Subcutaneous adipose tissue (tissue), 4 donors: ENCODE measurements around the gene SGMS1. TPM values are rescaled to one million over a fixed set of nuclear protein-coding genes. Genes with fewer than 3 reads are reported as not detected.

ENCODE experiments used
- total RNA-seq, 4 donors: library from RNA; depleted of rRNA; stranded (reverse); fragments of >200 nt; gene quantifications; one replicate each; pipeline ENCODE4 v1.1.0, GENCODE V29; 2016
- TF ChIP-seq, protein P1 (sequence below): fragments of 450-650 bp; IDR thresholded peaks from one replicate; pipeline ENCODE4 v1.5.1; 2016; ENCODE audit warnings: low read depth, mild to moderate bottlenecking, control low read depth, antibody characterized with exemption, moderate library complexity

SGMS1 gene
- total RNA-seq, 4 donors from 2014 or later, result 63.9 to 117 (median 87.4) TPM

DNA sequence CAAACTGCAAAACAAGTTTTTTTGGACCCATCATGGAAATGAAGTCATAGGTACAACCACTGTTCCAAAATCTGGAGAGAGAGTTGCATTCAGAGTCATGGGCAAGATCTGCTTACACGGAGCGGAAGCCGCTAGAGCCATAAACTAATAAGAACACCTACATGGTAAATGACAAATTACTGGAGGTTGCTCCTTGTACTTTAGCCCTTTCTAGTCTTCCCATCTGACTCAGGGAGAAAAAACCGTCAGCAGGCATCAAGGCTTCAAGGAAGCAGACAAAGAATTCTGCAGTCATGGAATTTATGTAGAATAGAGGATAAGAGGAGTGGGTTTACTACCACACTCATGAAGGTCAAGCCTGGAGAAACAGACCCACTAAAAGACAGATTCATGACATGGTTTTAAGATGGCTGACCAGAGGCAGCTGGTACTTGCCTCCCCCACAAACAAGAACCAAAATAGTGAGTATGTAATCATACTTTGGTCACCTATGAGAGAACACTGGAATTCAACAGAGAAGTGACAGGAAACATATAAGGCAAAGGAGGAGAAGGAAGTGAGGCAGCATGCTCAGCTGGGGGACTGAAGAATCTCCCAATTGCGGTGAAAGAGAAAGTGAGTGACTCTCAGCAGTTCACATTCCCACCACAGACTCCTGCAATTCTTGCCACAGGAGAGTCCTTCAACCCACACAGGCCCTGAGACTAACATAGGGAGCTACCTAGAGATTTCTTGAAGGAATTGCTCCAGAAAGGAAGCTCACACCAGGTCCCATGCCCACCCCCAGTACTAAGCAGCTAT is 330.0 kb downstream of the SGMS1 start:
- TF ChIP-seq, protein P1, sequence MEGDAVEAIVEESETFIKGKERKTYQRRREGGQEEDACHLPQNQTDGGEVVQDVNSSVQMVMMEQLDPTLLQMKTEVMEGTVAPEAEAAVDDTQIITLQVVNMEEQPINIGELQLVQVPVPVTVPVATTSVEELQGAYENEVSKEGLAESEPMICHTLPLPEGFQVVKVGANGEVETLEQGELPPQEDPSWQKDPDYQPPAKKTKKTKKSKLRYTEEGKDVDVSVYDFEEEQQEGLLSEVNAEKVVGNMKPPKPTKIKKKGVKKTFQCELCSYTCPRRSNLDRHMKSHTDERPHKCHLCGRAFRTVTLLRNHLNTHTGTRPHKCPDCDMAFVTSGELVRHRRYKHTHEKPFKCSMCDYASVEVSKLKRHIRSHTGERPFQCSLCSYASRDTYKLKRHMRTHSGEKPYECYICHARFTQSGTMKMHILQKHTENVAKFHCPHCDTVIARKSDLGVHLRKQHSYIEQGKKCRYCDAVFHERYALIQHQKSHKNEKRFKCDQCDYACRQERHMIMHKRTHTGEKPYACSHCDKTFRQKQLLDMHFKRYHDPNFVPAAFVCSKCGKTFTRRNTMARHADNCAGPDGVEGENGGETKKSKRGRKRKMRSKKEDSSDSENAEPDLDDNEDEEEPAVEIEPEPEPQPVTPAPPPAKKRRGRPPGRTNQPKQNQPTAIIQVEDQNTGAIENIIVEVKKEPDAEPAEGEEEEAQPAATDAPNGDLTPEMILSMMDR, result no peak

DNA sequence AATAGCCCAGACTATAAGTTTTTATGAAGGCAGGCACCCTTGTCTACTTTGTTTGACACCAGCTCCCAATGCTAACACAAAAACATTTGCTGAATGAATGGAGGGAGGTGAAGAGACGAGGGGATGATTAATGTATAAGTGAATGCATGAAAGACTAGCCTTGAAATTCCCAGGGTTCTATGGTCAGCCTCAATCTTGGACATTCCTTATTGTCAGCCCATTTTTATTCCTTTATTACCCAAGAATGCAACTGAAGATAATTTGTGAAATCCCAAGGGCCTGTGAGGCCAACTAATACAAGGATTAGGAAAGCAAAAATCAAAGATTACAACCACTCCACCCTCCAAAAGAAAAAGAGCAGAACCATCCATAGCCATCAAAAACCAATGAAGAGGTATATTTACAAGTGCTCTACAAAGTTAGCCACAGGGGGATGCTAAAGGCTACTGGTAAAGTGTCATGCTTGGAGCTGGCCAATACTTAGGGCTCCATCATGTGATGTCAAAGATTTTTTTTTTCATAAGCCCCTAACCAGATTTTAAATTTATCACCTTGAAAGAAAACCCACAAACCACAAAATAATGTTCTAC is 332.4 kb downstream of the SGMS1 start:
- TF ChIP-seq, protein P1, result no peak

DNA sequence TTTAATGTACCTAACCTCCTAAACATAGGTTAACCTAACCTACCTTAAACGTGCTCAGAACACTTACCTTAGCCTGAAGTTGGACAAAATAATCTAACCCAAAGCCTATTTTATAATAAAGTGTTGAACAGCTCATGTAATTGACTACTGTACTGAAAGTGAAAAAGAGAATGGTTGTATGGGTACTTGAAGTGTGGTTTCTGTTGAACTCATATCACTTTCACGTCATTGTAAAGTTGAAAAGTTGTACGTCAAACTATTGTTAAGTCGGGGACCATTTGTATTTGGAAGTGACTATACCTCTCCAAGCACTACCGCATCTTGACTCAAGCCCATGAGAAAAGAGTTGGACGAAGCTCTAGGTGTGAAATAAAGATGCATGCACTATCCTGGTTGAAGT is 334.6 kb downstream of the SGMS1 start:
- TF ChIP-seq, protein P1, result no peak

DNA sequence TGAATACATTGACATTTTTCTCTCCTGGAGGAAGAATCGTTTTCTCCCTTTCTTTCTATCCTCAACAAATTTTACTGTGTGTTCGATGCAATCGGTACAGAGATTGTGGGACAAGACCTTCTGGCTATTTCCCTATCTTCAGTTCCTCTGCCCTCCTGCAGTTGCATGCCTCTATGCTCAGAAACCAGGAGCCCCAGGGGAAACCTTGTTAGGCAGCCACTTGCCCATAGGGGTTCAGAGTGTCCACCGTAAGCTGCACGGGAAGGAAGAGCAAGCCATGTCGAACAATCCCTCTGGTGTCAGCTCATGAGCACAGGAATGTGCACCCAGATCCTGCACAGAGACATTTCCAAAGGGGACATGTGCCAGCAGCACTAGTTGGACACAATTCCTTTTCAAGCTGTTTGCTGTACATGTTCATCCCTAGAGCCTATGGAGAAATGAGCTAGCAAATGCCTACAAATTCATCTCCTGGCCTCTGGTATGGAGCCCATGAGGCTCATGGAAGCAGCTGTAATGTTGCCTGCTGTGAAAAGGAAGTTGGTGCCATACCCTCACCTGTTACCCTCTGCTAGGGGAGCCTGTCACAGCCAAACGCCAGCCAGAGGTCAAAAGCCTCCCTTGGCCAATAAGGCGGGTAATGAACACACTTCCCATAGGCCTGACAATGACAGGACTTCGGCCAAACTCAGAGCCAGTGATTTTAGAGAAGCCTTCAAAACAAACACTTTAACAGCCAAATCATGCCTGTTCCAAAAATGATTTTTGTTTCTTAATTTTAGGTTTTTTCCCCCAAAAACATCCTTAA is 336.6 kb downstream of the SGMS1 start:
- TF ChIP-seq, protein P1, result no peak

DNA sequence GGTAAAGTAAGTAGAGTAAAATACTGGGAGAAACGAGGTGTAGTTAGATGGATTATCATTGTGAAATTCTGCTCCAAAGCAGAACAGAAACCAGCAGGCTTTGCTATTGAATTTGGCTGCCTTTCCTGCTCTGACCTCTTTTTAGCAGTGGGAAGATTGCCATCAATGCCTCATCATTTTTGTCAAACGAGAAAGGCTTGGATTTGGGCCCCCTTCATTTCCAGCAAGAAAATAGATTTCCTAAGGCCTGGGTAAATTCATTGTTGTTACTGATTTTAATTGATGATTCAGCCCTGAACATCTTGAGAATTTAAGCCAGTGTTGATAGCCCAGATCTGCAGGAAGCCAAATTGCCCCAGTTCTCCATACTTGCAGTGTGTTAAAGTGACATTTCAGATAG is 337.2 kb downstream of the SGMS1 start:
- TF ChIP-seq, protein P1, result no peak

DNA sequence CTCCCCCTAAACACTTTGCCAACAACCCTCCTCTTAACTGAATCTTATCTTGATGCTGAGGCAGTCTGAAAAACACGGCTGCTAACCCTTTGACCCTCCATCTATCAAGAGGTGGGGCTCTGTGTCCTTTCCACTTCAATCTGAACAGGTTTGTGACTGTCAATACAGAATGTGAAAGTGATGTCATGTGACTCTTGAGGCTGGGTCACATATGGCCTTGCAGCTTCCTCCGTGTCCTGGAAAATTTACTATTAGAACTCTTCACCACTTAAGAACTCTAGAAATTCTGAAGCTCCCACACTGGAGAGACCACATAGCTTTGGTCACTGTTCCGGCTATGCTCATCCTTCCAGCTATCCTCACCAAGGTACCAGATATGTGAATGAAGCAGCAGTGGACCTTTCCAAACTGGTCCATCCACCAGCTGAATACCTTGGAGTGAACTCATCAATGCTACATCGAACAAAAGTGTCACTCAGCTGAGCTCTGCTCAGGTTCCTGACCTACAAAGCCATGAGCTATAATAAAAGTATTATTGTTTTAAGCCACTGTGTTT is 341.7 kb downstream of the SGMS1 start:
- TF ChIP-seq, protein P1, result no peak
